Measurements from ENCODE around the gene OTOR. TPM values are rescaled to one million over a fixed set of nuclear protein-coding genes. Genes with fewer than 3 reads are reported as not detected.

The OTOR gene
- total and polyA plus RNA-seq, 2 of the 8 experiments (the other 6 are each of a cell fraction or from before 2014, with no cell fraction given): not detected

- Histone ChIP-seq H3K27ac (ENCODE audit: low read depth, low read length) (no peak overlapping the region), H3K9ac (replicated peaks in 1 of 4; ENCODE audit: extremely low read depth in 1 of 4, low read depth in 3 of 4, low read length in 3 of 4) (no peak overlapping the region), H4K91ac (replicated peaks; ENCODE audit: insufficient read length, low read length) (no peak overlapping the region), H2BK5ac (ENCODE audit: low read depth, low read length) (no peak overlapping the region), H4K5ac (ENCODE audit: insufficient read length, low read depth, low read length) (no peak overlapping the region), H3K4me2 (ENCODE audit: insufficient read depth in 1 of 2, low read depth in 2 of 2, low read length in 2 of 2) (no peak overlapping the region), H3K23me2 (ENCODE audit: low read depth, low read length) (no peaks in the 10 kb centered on the region), H2BK12ac (ENCODE audit: low read depth, low read length) (no peak overlapping the region), H3K79me2 (ENCODE audit: control insufficient read depth in 1 of 2, insufficient read depth in 2 of 2, low read length in 2 of 2) (no peaks in the 10 kb centered on the region), H2BK15ac (ENCODE audit: low read length) (no peak overlapping the region), H3K27me3 (replicated peaks in 1 of 4; ENCODE audit: control insufficient read depth in 3 of 4, extremely low read depth in 1 of 4, insufficient read depth in 3 of 4, low read length in 3 of 4) (no peaks in the 10 kb centered on the region), H3K56ac (replicated peaks; ENCODE audit: insufficient read length, low read depth, low read length) (no peak overlapping the region), H3K18ac (ENCODE audit: extremely low read depth, low read length) (no peak overlapping the region), H2AK5ac (ENCODE audit: low read depth, low read length) (no peak overlapping the region), H4K8ac (ENCODE audit: extremely low read depth, insufficient read depth, low read length) (no peak overlapping the region), H4K20me1 (replicated peaks in 1 of 2; ENCODE audit: control insufficient read depth in 1 of 2, insufficient read depth in 2 of 2, low read length in 2 of 2) (no peaks in the 10 kb centered on the region), H3K79me1 (ENCODE audit: low read depth, low read length) (no peaks in the 10 kb centered on the region), H3K14ac (ENCODE audit: insufficient read length) (no peak overlapping the region), H3K4ac (replicated peaks; ENCODE audit: insufficient read length, low read depth, low read length) (no peak overlapping the region), H3K36me3 (ENCODE audit: control insufficient read depth in 2 of 4, insufficient read depth in 4 of 4, low read length in 3 of 4) (no peaks in the 10 kb centered on the region), H2BK120ac (replicated peaks; ENCODE audit: low read depth, low read length) (no peak overlapping the region), H2BK20ac (ENCODE audit: low read length) (no peak overlapping the region), H2AFZ (ENCODE audit: low read length) (no peak overlapping the region), H3K4me3 (ENCODE audit: extremely low read depth in 1 of 4, insufficient read depth in 2 of 4, low read depth in 3 of 4, low read length in 4 of 4) (no peak overlapping the region), H3K9me3 (ENCODE audit: insufficient read depth in 2 of 2, low read depth in 1 of 2, low read length in 1 of 2) (peaks cover 4 to 8% of the 10 kb centered on the region in 2 experiments; a peak in 3 of 4 replicates), H3K23ac (ENCODE audit: insufficient read length) (no peak overlapping the region), H3K4me1 (replicated peaks in 1 of 4; ENCODE audit: control insufficient read depth in 3 of 4, insufficient read depth in 4 of 4, low read length in 3 of 4) (no peaks in the 10 kb centered on the region)
- ChIA-PET CTCF (ENCODE audit: partially characterized antibody) (interaction anchor here (0.5 kb wide), 1 partner anchor 79 kb away, joined by 3 read pairs; no protein-coding TSS in a partner anchor), POLR2A (ENCODE audit: partially characterized antibody) (no interaction called here)
- no peak for FAIRE-seq
- no peak for DNase-seq (ENCODE audit: low read depth in 1 of 2, low spot score in 2 of 2)
- TF ChIP-seq ASH2L (IDR thresholded peaks at IDR 0.05; ENCODE audit: low read length): no peak
- no peak for TF ChIP-seq GABPA (IDR thresholded peaks at IDR 0.05; ENCODE audit: borderline replicate concordance, insufficient read depth, low read length)
- TF ChIP-seq SP4 (IDR thresholded peaks at IDR 0.05; ENCODE audit: low read length): no peak
- TF ChIP-seq ZNF274 (IDR thresholded peaks at IDR 0.05; ENCODE audit: borderline replicate concordance, extremely low read depth, low read length): no peak
- TF ChIP-seq BACH1 (IDR thresholded peaks at IDR 0.05; ENCODE audit: low read length): no peak
- no peak for TF ChIP-seq ATF2 (IDR thresholded peaks at IDR 0.05; ENCODE audit: low read length)
- TF ChIP-seq SUZ12 (IDR thresholded peaks at IDR 0.05; ENCODE audit: low read length): no peak
- no peak for TF ChIP-seq JUN (IDR thresholded peaks at IDR 0.05; ENCODE audit: low read depth, low read length)
- TF ChIP-seq SRF (IDR thresholded peaks at IDR 0.05; ENCODE audit: low read depth, low read length): no peak
- TF ChIP-seq POU5F1 (IDR thresholded peaks at IDR 0.05; ENCODE audit: low read depth, low read length): no peak
- no peak for TF ChIP-seq KDM5A (IDR thresholded peaks at IDR 0.05; ENCODE audit: low read length)
- TF ChIP-seq CBX5 (IDR thresholded peaks at IDR 0.05; ENCODE audit: low read depth, low read length): no peak
Measured at GRCh38 chr20:16708602-16709001, 39.6 kb upstream of the OTOR start.

All from H1 (cell line).